HG03565 (cell line): ENCODE data around the gene CMTM3.
"Not testable (repeated sequence)": the region's sequence is repeated elsewhere in the genome, so short reads cannot be mapped to it uniquely, and the experiment has no call there.

Source experiments
- ATAC-seq: cut with Tn5 transposase; IDR thresholded peaks from one replicate; pipeline ENCODE4 v1.9.1; 2021; ENCODE audit warnings: mild to moderate bottlenecking, moderate library complexity; ENCODE audit not compliant: unreplicated experiment

Gene CMTM3

GRCh38 chr16:66660422-66661209 is 56.1 kb downstream of the CMTM3 start:
- ATAC-seq: no peak

- ATAC-seq: no peak
Measured at GRCh38 chr16:66661210-66661560, 56.7 kb downstream of the CMTM3 start.

DNA sequence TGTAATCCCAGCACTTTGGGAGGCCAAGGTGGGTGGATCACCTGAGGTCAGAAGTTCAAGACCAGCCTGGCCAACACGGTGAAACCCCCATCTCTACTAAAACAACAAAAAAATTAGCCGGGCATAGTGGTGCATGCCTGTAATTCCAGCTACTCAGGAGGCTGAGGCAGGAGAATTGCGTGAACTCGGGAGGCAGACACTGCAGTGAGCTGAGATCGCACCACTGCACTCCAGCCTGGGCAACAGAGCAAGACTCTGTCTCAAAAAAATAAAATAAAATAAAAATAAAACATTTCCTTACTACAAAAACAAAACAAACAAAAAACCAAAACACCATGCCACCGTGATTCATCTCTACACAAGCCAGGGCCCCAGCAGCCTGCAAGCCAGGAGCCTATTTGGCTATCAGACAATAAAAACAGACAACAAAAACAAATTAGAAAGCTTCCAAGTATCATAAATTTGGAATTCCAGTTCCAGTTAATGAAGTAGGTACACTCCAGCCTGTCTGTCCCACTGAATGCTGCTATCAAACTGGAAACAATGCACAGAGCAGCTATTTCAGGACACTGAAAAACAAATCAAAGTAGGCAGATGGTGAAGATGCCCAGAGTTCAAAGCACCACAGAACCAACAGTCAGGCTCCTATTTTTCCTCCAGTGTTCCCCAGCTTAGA is 57.3 kb downstream of the CMTM3 start:
- ATAC-seq: not testable (repeated sequence)

GRCh38 chr16:66662445-66663194 is 58.1 kb downstream of the CMTM3 start:
- no peak for ATAC-seq
